HepG2 (cell line): ENCODE measurements around the gene SMIM43. TPM values are rescaled to one million over a fixed set of nuclear protein-coding genes. Genes with fewer than 3 reads are reported as not detected.

ENCODE experiments used
- ATAC-seq: fragments of 200-7000 bp; cut with Tn5 transposase; 3 replicates; pipeline ENCODE4 v1.9.1; 2020; ENCODE audit warnings: mild to moderate bottlenecking, moderate library complexity
- Bru-seq: library from RNA; stranded (reverse); fragments of 400-500 nt; gene quantifications from one replicate; lab custom pipeline; 2021; lab: Mats Ljungman, UMichigan
- BruChase-seq, 2 experiments: library from RNA; stranded (reverse); fragments of 400-500 nt; gene quantifications; one replicate each; lab custom pipeline; 2021; lab: Mats Ljungman, UMichigan
- BruUV-seq: library from RNA; stranded (reverse); fragments of 400-500 nt; replicated peaks from 2 replicates; lab custom pipeline; 2021; lab: Mats Ljungman, UMichigan
- CTCF ChIA-PET: fragments of 300-600 bp; formaldehyde crosslinking; extraction: SDS; loops from one replicate; lab custom pipeline; 2021; ENCODE audit warnings: low total read pairs, inconsistent platforms, low intra/inter-chr PET ratio; lab: Yijun Ruan, JAX
- POLR2A ChIA-PET: fragments of 350-600 bp; sonication (Branson Sonifier 250); formaldehyde crosslinking; loops from one replicate; lab custom pipeline; 2020; ENCODE audit warnings: antibody characterized with exemption, inconsistent platforms; lab: Yijun Ruan, JAX
- DNase-seq: peaks from one replicate; pipeline ENCODE4 v3.0.0-alpha.2; 2015; ENCODE audit warnings: low spot score
- FAIRE-seq: peaks from 3 replicates; lab custom pipeline; 2011; peaks lifted over from hg19 to GRCh38; lab: Jason Lieb, UNC
- H2AFZ ChIP-seq: one replicate; pipeline ENCODE4 v1.6.1; 2011; ENCODE audit warnings: low read length, inconsistent platforms
- H3K27ac ChIP-seq: fragments of 300-600 bp; 3 replicates; pipeline ENCODE4 v1.8.0; 2011; ENCODE audit warnings: mixed run types, mild to moderate bottlenecking, mixed read lengths, low read length, inconsistent platforms; ENCODE audit not compliant: insufficient read depth; ENCODE audit errors: extremely low read length
- H3K27me3 ChIP-seq, 2 experiments: fragments of 200-600 bp in 1 of 2; 2 replicates in 1 of 2; 3 replicates in 1 of 2; pipeline versions ENCODE4 v1.6.0 to v1.8.0; 2011; ENCODE audit warnings: low read length in 2 of 2, mild to moderate bottlenecking in 2 of 2, moderate library complexity in 2 of 2, inconsistent platforms in 1 of 2; ENCODE audit not compliant: insufficient read depth in 2 of 2, control insufficient read depth in 1 of 2
- H3K36me3 ChIP-seq, 2 experiments: fragments of 200-600 bp in 1 of 2; replicated peaks in 1 of 2; 2 replicates in 1 of 2; 3 replicates in 1 of 2; pipeline versions ENCODE4 v1.5.1 to v1.8.0; 2011; ENCODE audit warnings: low read length in 2 of 2, inconsistent platforms in 1 of 2; ENCODE audit not compliant: insufficient read depth in 2 of 2, control insufficient read depth in 1 of 2
- H3K4me1 ChIP-seq: 2 replicates; pipeline ENCODE4 v1.5.1; 2012; ENCODE audit warnings: low read length, inconsistent platforms; ENCODE audit not compliant: insufficient read depth
- H3K4me2 ChIP-seq: 2 replicates; pipeline ENCODE4 v1.6.0; 2011; ENCODE audit warnings: low read depth, low read length, inconsistent platforms
- H3K4me3 ChIP-seq, 3 experiments: fragments of 200-600 bp in 1 of 3; sonication (generic), shearing (Covaris generic) in 1 of 3; replicated peaks in 1 of 3; 2 replicates each; pipeline ENCODE4 v1.5.1; 2011 to 2016; ENCODE audit warnings: low read length in 3 of 3, inconsistent platforms in 2 of 3, low read depth in 2 of 3, mild to moderate bottlenecking in 2 of 3, control low read depth in 1 of 3, mixed read lengths in 1 of 3; ENCODE audit not compliant: insufficient read depth in 1 of 3
- H3K79me2 ChIP-seq: one replicate; pipeline ENCODE4 v1.6.1; 2011; ENCODE audit warnings: low read length, inconsistent platforms; ENCODE audit not compliant: insufficient read depth
- H3K9ac ChIP-seq: 2 replicates; pipeline ENCODE4 v1.6.0; 2011; ENCODE audit warnings: mild to moderate bottlenecking, low read depth, low read length, inconsistent platforms; ENCODE audit not compliant: insufficient read depth
- H3K9me3 ChIP-seq: 2 replicates; pipeline ENCODE4 v1.5.1; 2012; ENCODE audit warnings: mild to moderate bottlenecking, low read length
- H4K20me1 ChIP-seq: 2 replicates; pipeline ENCODE4 v1.6.0; 2011; ENCODE audit warnings: inconsistent platforms, mild to moderate bottlenecking, low read length, moderate library complexity; ENCODE audit not compliant: insufficient read depth
- NKX3-1 ChIP-seq: sonication (generic); formaldehyde crosslinking; IDR thresholded peaks from 2 replicates; pipeline ENCODE4 v1.5.0; 2020; ENCODE audit warnings: missing genetic modification reagents
- ZNF800 ChIP-seq: sonication (generic); formaldehyde crosslinking; IDR thresholded peaks from 2 replicates; pipeline ENCODE4 v1.4.0; 2020; ENCODE audit warnings: missing genetic modification reagents
- WGBS: methylation state at CpG from one replicate; pipeline ENCODE4 v1.1.6; 2017; ENCODE audit warnings: low lambda C conversion rate; 5-methylcytosine and 5-hydroxymethylcytosine counted together
- in situ Hi-C: cut with HindIII; loops from 2 replicates; pipeline ENCODE4 v1.10.0; 2017; ENCODE audit warnings: low pct_unique_long_range_greater_than_20kb; ENCODE audit not compliant: extremely low pct_ligation_motif_present
- intact Hi-C: fragments of 100-400 bp; cut with micrococcal nuclease; formaldehyde crosslinking; loops from one replicate; pipeline ENCODE4 v1.10.0; 2022; ENCODE audit not compliant: unreplicated experiment
- long read RNA-seq, 2 experiments: library from RNA in 1 of 2; library from polyadenylated mRNA in 1 of 2; stranded (forward) in 1 of 2; unstranded in 1 of 2; transcript quantifications; one replicate each; pipeline ENCODE4 v2.0.0, GENCODE V29; 2019 to 2022
- polyA minus RNA-seq, 3 experiments: library from RNA; depleted of rRNA, polyadenylated mRNA; stranded (reverse); fragments of >200 nt; gene quantifications; 2 replicates each; pipeline ENCODE4 v1.2.3, GENCODE V29; 2011; ENCODE audit warnings: low replicate concordance in 1 of 3
- polyA plus RNA-seq, 8 experiments: library from polyadenylated mRNA; depleted of rRNA in 3 of 8; stranded (reverse) in 7 of 8; unstranded in 1 of 8; fragments of >200 nt; fragmentation: Illumina TruSeq in 4 of 8; extraction: Trizol in 4 of 8; gene quantifications; 2 replicates each; pipeline versions ENCODE4 v1.2.1 to v1.2.3, GENCODE V29; 2011 to 2016; ENCODE audit warnings: low read depth in 4 of 8, missing spikeins in 1 of 8, mixed read lengths in 1 of 8; ENCODE audit not compliant: insufficient read depth in 1 of 8
- total RNA-seq, 5 experiments: library from RNA; depleted of rRNA; stranded (reverse); fragments of >200 nt; fragmentation: Illumina TruSeq; extraction: Trizol; gene quantifications; 2 replicates each; pipeline ENCODE4 v1.2.3, GENCODE V29; 2016; ENCODE audit warnings: low read depth in 1 of 5

The SMIM43 gene
- not detected in 2 replicates for total RNA-seq (2016; rRNA removed; fragmentation: Illumina TruSeq; extraction: Trizol)
- total RNA-seq (2016; cell fraction: cytosol; rRNA removed; fragmentation: Illumina TruSeq; extraction: Trizol; ENCODE audit: low read depth): not detected in 2 replicates
- not detected in 2 replicates for total RNA-seq (2016; cell fraction: insoluble cytoplasmic fraction; rRNA removed; fragmentation: Illumina TruSeq; extraction: Trizol)
- total RNA-seq (2016; cell fraction: membrane; rRNA removed; fragmentation: Illumina TruSeq; extraction: Trizol): not detected in 2 replicates
- total RNA-seq (2016; cell fraction: nucleus; rRNA removed; fragmentation: Illumina TruSeq; extraction: Trizol): not detected in 2 replicates
- not detected in 2 replicates for polyA plus RNA-seq (2011; rRNA removed)
- polyA plus RNA-seq (2011; cell fraction: cytosol; rRNA removed): not detected in 2 replicates
- polyA plus RNA-seq (2011; cell fraction: nucleus; rRNA removed): not detected in 2 replicates
- polyA plus RNA-seq (2012): not detected in 2 replicates
- not detected in 2 replicates for polyA plus RNA-seq (2016; cell fraction: cytosol; fragmentation: Illumina TruSeq; extraction: Trizol; ENCODE audit: low read depth)
- polyA plus RNA-seq (2016; cell fraction: insoluble cytoplasmic fraction; fragmentation: Illumina TruSeq; extraction: Trizol; ENCODE audit: low read depth): not detected in 2 replicates
- not detected in 2 replicates for polyA plus RNA-seq (2016; cell fraction: membrane; fragmentation: Illumina TruSeq; extraction: Trizol; ENCODE audit: low read depth)
- polyA plus RNA-seq (2016; cell fraction: nucleus; fragmentation: Illumina TruSeq; extraction: Trizol; ENCODE audit: insufficient read depth, low read depth): not detected in 2 replicates
- polyA minus RNA-seq (2011; rRNA and poly(A)+ RNA removed; ENCODE audit: low replicate concordance): not detected in 2 replicates
- polyA minus RNA-seq (2011; cell fraction: cytosol; rRNA and poly(A)+ RNA removed): not detected in 2 replicates
- polyA minus RNA-seq (2011; cell fraction: nucleus; rRNA and poly(A)+ RNA removed): not detected in 2 replicates
- not detected for Bru-seq, nascent RNA
- BruChase-seq, experiment 1, labeled RNA remaining after a 6-hour chase: not detected
- not detected for BruChase-seq, experiment 2, labeled RNA remaining after a 2-hour chase
- long read RNA-seq, experiment 1: 0 reads
- long read RNA-seq, experiment 2: 0 reads

DNA sequence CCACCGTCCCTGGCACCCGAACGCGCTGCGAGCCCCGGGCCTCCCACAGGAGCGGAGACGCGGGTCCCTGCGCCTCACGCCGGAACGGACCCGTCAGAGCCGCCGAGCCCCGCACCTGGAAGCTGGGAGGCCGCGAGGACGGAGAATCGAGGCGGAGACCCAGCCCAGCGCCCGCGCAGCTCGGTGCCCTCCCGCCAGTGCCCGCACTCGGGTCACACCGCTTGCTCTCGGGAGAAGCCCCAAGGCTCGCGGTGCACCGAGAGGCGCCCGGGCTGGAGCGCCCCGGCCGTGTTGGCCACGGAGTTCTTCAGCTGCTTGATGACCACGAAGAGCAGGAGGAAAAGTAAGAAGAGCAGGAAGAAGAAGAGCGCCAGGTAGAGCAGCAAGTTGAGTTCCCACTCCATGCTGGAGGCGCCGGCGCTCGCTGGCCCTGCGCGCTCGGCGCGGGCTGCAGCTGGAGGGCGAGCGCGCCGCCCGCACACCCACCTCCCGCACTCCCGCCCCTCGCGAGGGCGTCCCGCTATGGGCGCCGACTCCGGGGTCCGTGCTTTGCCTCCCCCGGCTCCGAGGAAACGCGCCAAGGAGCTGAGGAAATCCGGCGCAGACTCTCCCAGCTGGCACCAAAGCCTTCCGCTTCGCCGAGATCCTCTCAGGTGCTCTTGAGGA lies at the start of gene SMIM43:
TSS of gene SMIM43 (minus strand) at position 463 of the 666 bp plus-strand sequence. CDS start at position 404, 59 bp downstream.
- intact Hi-C loops: no loop called here

More for the DNA sequence above, at the start of gene SMIM43:
- no peaks in the 10 kb centered on the region for H3K36me3 ChIP-seq
- H3K27me3 ChIP-seq: peaks cover 9 to 60% of the 10 kb centered on the region in 2 experiments; a peak in 4 of 5 replicates
- no peaks in the 10 kb centered on the region for H3K4me1 ChIP-seq
- FAIRE-seq: no peak
- in situ Hi-C loops: no loop called here
- no peaks in the 10 kb centered on the region for H3K79me2 ChIP-seq
- POLR2A ChIA-PET: no interaction called here
- WGBS: 15% methylated on average over 17 of the region's 75 CpGs
- H3K9me3 ChIP-seq: no peaks in the 10 kb centered on the region
- no peak for DNase-seq
- H2AFZ ChIP-seq: no peak within 1 kb of the TSS
- TF ChIP-seq NKX3-1 (CRISPR knock-in tag) (no peak), ZNF800 (CRISPR knock-in tag) (peak; percentile 88)
- TF ChIP-seq, all 625 proteins: peak for 1
- no peaks in the 10 kb centered on the region for H4K20me1 ChIP-seq
- H3K27ac ChIP-seq: no peak within 1 kb of the TSS
- peak within 1 kb of the TSS; percentile 21 for H3K4me2 ChIP-seq
- no TSS peak for BruUV-seq
- peak; percentile 77 for ATAC-seq
- CTCF ChIA-PET: no interaction called here
- no peak within 1 kb of the TSS for H3K9ac ChIP-seq
- H3K4me3 ChIP-seq: peak within 1 kb of the TSS in 1 of 3 experiments; percentile 27; a peak in 2 of 6 replicates
